Prostate gland (tissue), 2 donors: Measurements from ENCODE around the gene TBX5.

Experiments used
- CTCF ChIP-seq, 4 experiments: fragments of 200-600 bp in 2 of 4; fragments of 450-650 bp in 2 of 4; sonication (generic) in 2 of 4; IDR thresholded peaks; 1 replicate in 3 of 4; 2 replicates in 1 of 4; pipeline ENCODE4 v1.5.1; 2016 to 2019; ENCODE audit warnings: antibody characterized with exemption in 4 of 4, mild to moderate bottlenecking in 2 of 4, moderate library complexity in 2 of 4
- POLR2A ChIP-seq: fragments of 450-650 bp; IDR thresholded peaks from one replicate; pipeline ENCODE4 v1.6.1; 2016; ENCODE audit warnings: antibody characterized with exemption, mild to moderate bottlenecking

- TF ChIP-seq POLR2A = no peak
- no peak for TF ChIP-seq CTCF (IDR thresholded peaks at IDR 0.05)
Measured at GRCh38 chr12:114393569-114393968, 12.4 kb downstream of the TBX5 start.
